Stimulated activated naive CD8-positive, alpha-beta T cell treated with anti-CD3 and anti-CD28 coated beads, Interleukin-15, Interleukin-2, amounts not matched to agents 100 ng/mL and 50 ng/mL, for 24 hours (primary cell): ENCODE measurements around the gene KIAA1191.
A peak's percentile ranks its signal among the peaks of the same experiment; 100 is the strongest.
"Not testable (repeated sequence)": the region's sequence is repeated elsewhere in the genome, so short reads cannot be mapped to it uniquely, and the experiment has no call there.

Source experiments
- H3K27ac Mint-ChIP-seq: one replicate; pipeline ENCODE4 v1.8.0; 2021; ENCODE audit warnings: mild to moderate bottlenecking, mixed read lengths
- H3K27me3 Mint-ChIP-seq: one replicate; pipeline ENCODE4 v1.8.0; 2021; ENCODE audit warnings: mixed read lengths
- H3K36me3 Mint-ChIP-seq: one replicate; pipeline ENCODE4 v1.8.0; 2021; ENCODE audit warnings: low read depth, mixed read lengths
- H3K4me1 Mint-ChIP-seq: one replicate; pipeline ENCODE4 v1.8.0; 2021; ENCODE audit warnings: low read depth, mixed read lengths
- H3K4me3 Mint-ChIP-seq: one replicate; pipeline ENCODE4 v1.8.0; 2021; ENCODE audit warnings: mild to moderate bottlenecking, mixed read lengths
- H3K9me3 Mint-ChIP-seq: one replicate; pipeline ENCODE4 v1.8.0; 2021; ENCODE audit warnings: mixed read lengths

The KIAA1191 gene, protein sequence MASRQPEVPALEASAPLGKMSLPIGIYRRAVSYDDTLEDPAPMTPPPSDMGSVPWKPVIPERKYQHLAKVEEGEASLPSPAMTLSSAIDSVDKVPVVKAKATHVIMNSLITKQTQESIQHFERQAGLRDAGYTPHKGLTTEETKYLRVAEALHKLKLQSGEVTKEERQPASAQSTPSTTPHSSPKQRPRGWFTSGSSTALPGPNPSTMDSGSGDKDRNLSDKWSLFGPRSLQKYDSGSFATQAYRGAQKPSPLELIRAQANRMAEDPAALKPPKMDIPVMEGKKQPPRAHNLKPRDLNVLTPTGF

GRCh38 chr5:176361437-176362232 is at the start of gene KIAA1191:
Gene KIAA1191 (minus strand): TSS chr5:176361764. CDS start chr5:176359508, 2,256 bp downstream.
- H3K27me3 Mint-ChIP-seq = no peaks in the 10 kb centered on the region
- H3K27ac Mint-ChIP-seq = peak within 1 kb of the TSS; percentile 97
- H3K36me3 Mint-ChIP-seq = peaks cover 22% of the 10 kb centered on the region
- H3K4me1 Mint-ChIP-seq = peaks cover 36% of the 10 kb centered on the region
- H3K9me3 Mint-ChIP-seq = no peaks in the 10 kb centered on the region
- H3K4me3 Mint-ChIP-seq = peak within 1 kb of the TSS; percentile 98

DNA sequence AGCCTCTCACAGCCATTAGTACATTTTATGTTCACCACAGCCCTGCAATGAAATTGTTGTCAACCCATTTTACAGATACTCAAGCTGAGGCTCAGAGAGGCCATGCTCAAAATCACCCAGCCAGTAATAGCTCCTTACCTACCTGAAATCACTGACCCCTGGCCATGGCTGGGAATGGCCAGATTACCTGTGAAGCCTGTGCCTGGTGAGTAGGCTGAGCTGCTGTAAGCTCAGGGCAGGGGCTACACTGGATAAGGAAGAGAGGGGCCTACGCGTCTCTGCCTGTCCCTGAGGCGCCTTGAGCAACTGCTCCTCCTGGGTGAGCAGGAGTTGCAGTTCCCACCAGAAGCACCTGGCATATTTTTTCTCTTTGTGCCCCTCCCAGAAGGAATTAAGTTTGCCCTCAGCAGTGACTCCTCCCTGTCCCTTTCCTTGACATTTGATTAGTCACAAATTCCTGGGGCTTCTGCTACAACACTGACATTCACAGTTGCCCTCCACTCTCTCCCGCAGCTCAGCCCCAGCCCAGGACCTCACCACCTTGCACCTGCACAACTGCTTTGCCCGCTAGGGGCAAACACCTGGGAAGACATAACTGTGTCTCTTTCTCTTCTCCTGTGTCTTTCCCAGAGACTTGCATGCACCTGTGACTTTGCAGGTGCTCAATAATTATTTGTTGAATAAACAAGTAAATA is 49.1 kb upstream of the KIAA1191 start:
- Mint-ChIP-seq H3K27me3 (no peaks in the 10 kb centered on the region), H3K4me1 (peaks cover 30% of the 10 kb centered on the region), H3K4me3 (no peak overlapping the region), H3K27ac (no peak overlapping the region), H3K36me3 (peaks cover 11% of the 10 kb centered on the region), H3K9me3 (no peaks in the 10 kb centered on the region)

DNA sequence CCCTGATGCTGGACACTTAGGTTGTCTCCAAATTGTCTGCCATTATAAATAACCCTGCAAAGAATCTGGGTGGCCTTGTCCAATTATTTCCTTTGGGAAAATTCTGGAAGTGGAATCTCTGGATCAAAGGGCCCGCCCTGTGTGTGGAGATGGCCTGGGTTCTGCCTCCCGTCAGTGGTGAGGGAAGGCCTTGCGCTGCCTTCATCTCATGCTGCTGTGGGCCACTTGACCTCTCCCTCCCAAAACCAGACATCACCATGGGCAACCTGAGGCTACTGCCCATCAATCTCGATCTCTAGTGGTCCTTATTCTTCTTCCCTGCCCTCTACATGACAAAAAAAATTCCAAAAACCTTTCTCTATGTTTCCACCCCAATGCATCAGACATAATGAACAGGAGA is 48.2 kb upstream of the KIAA1191 start:
- peaks cover 11% of the 10 kb centered on the region for H3K36me3 Mint-ChIP-seq

GRCh38 chr5:176408590-176408989 is 47.0 kb upstream of the KIAA1191 start:
- H3K27ac Mint-ChIP-seq = no peak overlapping the region
- peaks cover 11% of the 10 kb centered on the region for H3K36me3 Mint-ChIP-seq
- peaks cover 10% of the 10 kb centered on the region for H3K4me1 Mint-ChIP-seq
- no peaks in the 10 kb centered on the region for H3K27me3 Mint-ChIP-seq
- H3K4me3 Mint-ChIP-seq = no peak overlapping the region
- no peaks in the 10 kb centered on the region for H3K9me3 Mint-ChIP-seq

More for the DNA sequence above, 48.2 kb upstream of the KIAA1191 start:
- Mint-ChIP-seq H3K9me3 (no peaks in the 10 kb centered on the region), H3K4me1 (peaks cover 21% of the 10 kb centered on the region), H3K27ac (no peak overlapping the region), H3K4me3 (no peak overlapping the region), H3K27me3 (no peaks in the 10 kb centered on the region)

DNA sequence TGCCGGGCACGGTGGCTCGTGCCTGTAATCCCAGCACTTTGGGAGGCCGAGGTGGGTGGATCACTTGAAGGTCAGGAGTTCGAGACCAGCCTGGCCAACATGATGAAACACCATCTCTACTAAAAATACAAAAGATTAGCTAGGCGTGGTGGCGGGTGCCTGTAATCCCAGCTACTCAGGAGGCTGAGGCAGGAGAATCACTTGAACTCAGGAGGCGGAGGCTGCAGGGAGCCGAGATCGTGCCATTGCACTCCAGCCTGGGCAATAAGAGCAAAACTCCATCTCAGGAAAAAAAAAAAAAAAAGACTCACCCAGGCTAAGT is 46.6 kb upstream of the KIAA1191 start:
- H3K27ac Mint-ChIP-seq, H3K27me3 Mint-ChIP-seq, H3K4me3 Mint-ChIP-seq, H3K9me3 Mint-ChIP-seq, H3K4me1 Mint-ChIP-seq: not testable (repeated sequence)
- H3K36me3 Mint-ChIP-seq = peaks cover 11% of the 10 kb centered on the region

- Mint-ChIP-seq H3K27me3 (no peaks in the 10 kb centered on the region), H3K27ac (no peak overlapping the region), H3K9me3 (no peaks in the 10 kb centered on the region), H3K4me3 (no peak overlapping the region), H3K36me3 (peaks cover 11% of the 10 kb centered on the region), H3K4me1 (peaks cover 8% of the 10 kb centered on the region)
These were observed 46.1 kb upstream of the KIAA1191 start for GRCh38 chr5:176407456-176408251.

DNA sequence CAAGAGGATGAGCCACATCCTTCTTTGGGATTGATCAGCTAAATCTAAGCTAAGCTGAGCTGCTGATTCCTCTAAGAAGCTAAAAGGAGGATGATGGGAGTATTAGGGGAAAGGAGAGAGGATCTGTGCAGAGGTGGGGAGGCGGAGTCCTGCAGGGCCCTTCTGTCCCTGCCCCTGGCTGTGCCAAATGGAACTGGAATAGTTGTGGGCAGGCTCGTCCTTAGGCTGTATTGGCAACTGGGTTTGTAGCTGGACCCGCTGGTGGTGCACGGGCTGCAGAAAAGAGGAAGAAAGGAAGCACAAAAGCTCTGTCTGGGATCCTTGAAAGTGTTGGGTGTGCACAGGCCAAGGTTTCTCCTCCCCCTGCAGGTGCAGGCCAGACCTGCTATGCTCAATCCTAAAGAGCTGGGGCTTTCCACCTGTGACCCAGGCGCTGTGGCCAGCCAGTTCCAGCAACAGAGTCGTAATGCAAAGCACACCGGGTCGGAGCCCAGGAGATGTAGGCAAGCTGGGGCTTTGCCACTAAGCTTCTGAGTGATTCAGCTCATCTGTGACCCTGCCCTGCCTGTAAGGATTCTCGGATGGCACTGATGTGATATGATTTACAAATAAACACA is 45.0 kb upstream of the KIAA1191 start:
- H3K9me3 Mint-ChIP-seq = no peaks in the 10 kb centered on the region
- H3K27ac Mint-ChIP-seq = no peak overlapping the region
- peaks cover 11% of the 10 kb centered on the region for H3K36me3 Mint-ChIP-seq
- peaks cover 6% of the 10 kb centered on the region for H3K4me1 Mint-ChIP-seq
- no peak overlapping the region for H3K4me3 Mint-ChIP-seq
- no peaks in the 10 kb centered on the region for H3K27me3 Mint-ChIP-seq

- no peak overlapping the region for H3K27ac Mint-ChIP-seq
- H3K9me3 Mint-ChIP-seq = no peaks in the 10 kb centered on the region
- H3K36me3 Mint-ChIP-seq = peaks cover 11% of the 10 kb centered on the region
- no peaks in the 10 kb centered on the region for H3K27me3 Mint-ChIP-seq
- H3K4me3 Mint-ChIP-seq = no peak overlapping the region
- H3K4me1 Mint-ChIP-seq = peaks cover 1% of the 10 kb centered on the region
These were observed 44.3 kb upstream of the KIAA1191 start for GRCh38 chr5:176405656-176406435.

GRCh38 chr5:176401281-176402205 is 40.0 kb upstream of the KIAA1191 start:
- no peak overlapping the region for H3K4me3 Mint-ChIP-seq
- no peak overlapping the region for H3K27ac Mint-ChIP-seq
- no peaks in the 10 kb centered on the region for H3K27me3 Mint-ChIP-seq
- no peaks in the 10 kb centered on the region for H3K9me3 Mint-ChIP-seq
- H3K36me3 Mint-ChIP-seq = no peaks in the 10 kb centered on the region
- no peaks in the 10 kb centered on the region for H3K4me1 Mint-ChIP-seq

GRCh38 chr5:176400382-176401156 is 39.0 kb upstream of the KIAA1191 start:
- Mint-ChIP-seq H3K4me3 (no peak overlapping the region), H3K36me3 (no peaks in the 10 kb centered on the region), H3K9me3 (no peaks in the 10 kb centered on the region), H3K27me3 (no peaks in the 10 kb centered on the region), H3K27ac (no peak overlapping the region), H3K4me1 (no peaks in the 10 kb centered on the region)

- Mint-ChIP-seq H3K4me3 (no peak overlapping the region), H3K27ac (no peak overlapping the region), H3K9me3 (no peaks in the 10 kb centered on the region), H3K36me3 (peaks cover 4% of the 10 kb centered on the region), H3K27me3 (no peaks in the 10 kb centered on the region), H3K4me1 (no peaks in the 10 kb centered on the region)
These were observed 36.3 kb upstream of the KIAA1191 start for GRCh38 chr5:176397736-176398420.

DNA sequence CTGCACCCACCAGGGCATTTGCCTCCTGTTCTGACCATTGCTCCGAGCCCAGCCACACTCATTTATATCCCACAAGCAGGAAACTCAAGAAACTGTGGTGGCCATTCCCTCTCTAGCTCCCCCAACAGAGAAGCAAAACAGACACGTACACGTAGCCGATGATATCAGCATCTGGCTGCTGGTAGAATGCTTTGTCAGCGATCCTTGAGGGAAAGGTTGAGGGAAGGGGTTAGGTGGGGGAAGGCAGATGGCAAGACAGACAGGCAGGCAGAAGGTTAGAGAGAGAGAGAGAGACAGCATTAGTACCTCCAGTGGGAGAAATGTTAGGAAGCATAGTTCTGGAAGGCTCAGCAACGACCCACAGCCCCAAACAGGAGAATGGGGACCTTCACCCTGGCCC is 34.8 kb upstream of the KIAA1191 start:
- Mint-ChIP-seq H3K4me3 (no peak overlapping the region), H3K4me1 (no peaks in the 10 kb centered on the region), H3K36me3 (peaks cover 10% of the 10 kb centered on the region), H3K9me3 (no peaks in the 10 kb centered on the region), H3K27me3 (no peaks in the 10 kb centered on the region), H3K27ac (no peak overlapping the region)
